ENCODE measurements around the gene LGALS3BP.
"Not testable (repeated sequence)": the region's sequence is repeated elsewhere in the genome, so short reads cannot be mapped to it uniquely, and the experiment has no call there.

Gene LGALS3BP, protein sequence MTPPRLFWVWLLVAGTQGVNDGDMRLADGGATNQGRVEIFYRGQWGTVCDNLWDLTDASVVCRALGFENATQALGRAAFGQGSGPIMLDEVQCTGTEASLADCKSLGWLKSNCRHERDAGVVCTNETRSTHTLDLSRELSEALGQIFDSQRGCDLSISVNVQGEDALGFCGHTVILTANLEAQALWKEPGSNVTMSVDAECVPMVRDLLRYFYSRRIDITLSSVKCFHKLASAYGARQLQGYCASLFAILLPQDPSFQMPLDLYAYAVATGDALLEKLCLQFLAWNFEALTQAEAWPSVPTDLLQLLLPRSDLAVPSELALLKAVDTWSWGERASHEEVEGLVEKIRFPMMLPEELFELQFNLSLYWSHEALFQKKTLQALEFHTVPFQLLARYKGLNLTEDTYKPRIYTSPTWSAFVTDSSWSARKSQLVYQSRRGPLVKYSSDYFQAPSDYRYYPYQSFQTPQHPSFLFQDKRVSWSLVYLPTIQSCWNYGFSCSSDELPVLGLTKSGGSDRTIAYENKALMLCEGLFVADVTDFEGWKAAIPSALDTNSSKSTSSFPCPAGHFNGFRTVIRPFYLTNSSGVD

DNA sequence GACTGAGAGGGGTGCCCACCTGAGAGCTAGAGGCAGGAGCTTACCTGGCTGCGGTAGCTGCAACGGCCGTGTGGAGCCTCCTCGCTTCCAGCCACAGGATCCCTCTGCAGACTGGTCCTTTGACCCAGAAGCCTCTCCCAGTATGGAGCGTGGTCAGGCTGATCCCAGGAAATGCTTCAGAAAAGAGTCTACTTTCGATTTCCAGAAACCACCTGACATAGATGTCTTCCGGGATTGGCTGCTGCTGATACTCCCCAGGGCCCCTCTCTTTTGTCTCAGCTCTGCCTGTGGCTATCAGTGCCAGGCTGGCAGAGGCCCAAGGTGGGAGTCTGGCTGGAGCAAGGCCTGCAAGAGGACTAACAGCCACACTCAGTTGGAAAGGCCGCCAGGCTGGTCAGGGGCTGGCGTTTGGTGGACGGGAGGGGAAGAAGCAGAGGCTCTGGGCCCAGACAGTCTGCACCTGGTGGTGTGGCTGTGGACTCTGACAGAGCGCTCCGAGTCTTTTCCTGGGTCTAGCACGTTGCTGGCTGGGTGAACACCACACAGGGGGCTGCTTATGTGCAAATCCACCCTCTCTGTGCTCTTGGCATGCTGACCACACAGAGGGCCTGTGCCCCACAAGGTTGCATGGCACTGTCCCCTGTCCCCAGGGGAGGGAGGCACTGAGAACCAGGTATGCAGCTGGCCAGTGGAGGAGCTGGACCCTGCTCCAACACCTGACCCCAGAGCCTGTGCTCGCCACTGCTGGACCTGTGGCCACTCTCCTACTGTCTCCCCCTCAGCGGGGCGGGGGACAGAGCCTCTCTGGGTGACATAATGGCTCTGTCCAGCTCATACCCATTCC lies at the start of gene LGALS3BP:
TSS of gene LGALS3BP (minus strand) at position 144 of the 844 bp plus-strand sequence. CDS start 2,732 bp downstream, outside the sequence.
- Mint-ChIP-seq H3K36me3 (peaks cover 13% of the 10 kb centered on the region), H3K4me1 (peaks cover 33% of the 10 kb centered on the region), H3K27me3 (peaks cover 7% of the 10 kb centered on the region), H3K9me3 (no peaks in the 10 kb centered on the region), H3K4me3 (peak within 1 kb of the TSS; percentile 80), H3K27ac (peak within 1 kb of the TSS; percentile 89)
- CTCF ChIA-PET: interaction anchor here (1.0 to 2.2 kb wide), 4 partner anchors 9 to 114 kb away, joined by 3 to 11 read pairs (median 4); no protein-coding TSS in a partner anchor
- DNase-seq: peak; percentile 72

DNA sequence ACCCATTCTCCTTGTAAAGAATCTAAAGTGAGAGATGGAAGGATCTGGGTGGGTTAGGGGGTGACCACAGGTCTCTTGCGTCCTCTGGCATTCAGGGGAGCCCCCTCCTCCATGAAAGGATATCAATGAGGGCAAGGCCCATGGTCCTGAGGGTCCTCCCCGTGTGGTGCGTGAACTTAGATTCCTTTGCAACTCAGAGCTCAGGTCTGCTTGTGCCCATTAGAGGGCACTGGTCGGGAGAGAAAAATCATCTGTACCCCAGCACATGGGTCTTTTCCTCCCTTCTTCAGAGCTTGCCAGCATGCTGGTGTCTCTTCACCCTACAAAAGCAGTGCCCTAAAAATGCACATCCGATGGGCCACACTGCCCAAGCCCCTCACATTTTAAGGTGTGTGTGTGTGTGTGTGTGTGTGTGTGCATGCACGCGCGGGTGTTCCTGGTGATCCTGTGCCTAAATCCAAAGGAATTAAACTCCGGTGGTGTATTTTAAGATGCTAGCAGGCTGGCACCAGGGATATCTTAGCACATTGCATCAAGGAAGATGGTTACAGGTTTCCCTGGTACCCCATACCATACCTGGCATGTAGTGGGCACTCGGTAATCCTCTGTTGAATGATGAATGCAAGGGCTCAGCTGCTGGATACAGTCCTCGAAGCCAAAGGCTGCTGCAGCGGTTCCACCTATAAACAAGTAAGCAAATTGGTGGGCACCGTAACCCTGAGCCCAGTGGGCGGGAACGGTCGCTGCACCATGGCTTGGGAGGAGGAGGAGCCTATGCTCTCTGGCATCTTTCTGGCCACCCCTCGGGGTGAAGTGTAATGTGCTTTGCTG lies 49.0 kb upstream of the LGALS3BP start:
- no peaks in the 10 kb centered on the region for H3K36me3 Mint-ChIP-seq
- no peak for DNase-seq
- H3K27ac Mint-ChIP-seq: no peak overlapping the region
- peaks cover 13% of the 10 kb centered on the region for H3K4me1 Mint-ChIP-seq
- peaks cover 81% of the 10 kb centered on the region for H3K27me3 Mint-ChIP-seq
- H3K9me3 Mint-ChIP-seq: no peaks in the 10 kb centered on the region
- CTCF ChIA-PET: interaction anchor here (0.9 kb wide), 1 partner anchor 17 kb away, joined by 3 read pairs; no protein-coding TSS in a partner anchor
- no peak overlapping the region for H3K4me3 Mint-ChIP-seq

DNA sequence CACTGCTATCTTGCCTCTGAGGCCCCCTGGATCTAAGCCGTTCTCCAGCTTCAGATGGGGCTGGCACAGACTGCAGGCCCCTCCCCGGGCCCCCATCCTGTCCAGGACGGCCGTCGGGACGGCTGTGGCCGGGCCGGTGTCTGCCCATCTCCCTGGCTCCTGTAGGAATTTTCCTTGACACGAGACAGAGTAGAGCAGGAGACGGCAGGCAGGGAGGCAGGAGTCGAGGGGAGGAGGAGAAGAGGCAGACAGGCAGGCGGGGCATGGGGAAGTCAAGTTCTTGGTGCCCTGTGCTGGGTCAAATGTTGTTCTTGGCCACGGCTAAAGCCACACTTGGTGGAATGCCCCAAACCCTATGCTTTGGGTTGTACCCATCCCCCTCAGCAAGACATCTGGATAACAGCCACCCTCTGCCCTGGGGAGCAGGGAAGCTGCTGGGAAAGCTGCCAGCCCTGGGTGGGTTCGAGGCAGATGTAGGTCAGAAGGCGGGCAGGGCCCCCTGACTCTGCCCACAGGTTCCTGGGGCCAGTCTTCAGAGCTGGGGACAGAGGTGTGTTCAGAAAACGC lies 48.3 kb upstream of the LGALS3BP start:
- Mint-ChIP-seq H3K4me1 (peaks cover 18% of the 10 kb centered on the region), H3K27me3 (peaks cover 88% of the 10 kb centered on the region), H3K9me3 (no peaks in the 10 kb centered on the region), H3K4me3 (no peak overlapping the region), H3K36me3 (no peaks in the 10 kb centered on the region), H3K27ac (no peak overlapping the region)
- CTCF ChIA-PET: interaction anchor here (0.9 kb wide), 1 partner anchor 18 kb away, joined by 3 read pairs; no protein-coding TSS in a partner anchor
- DNase-seq: no peak

DNA sequence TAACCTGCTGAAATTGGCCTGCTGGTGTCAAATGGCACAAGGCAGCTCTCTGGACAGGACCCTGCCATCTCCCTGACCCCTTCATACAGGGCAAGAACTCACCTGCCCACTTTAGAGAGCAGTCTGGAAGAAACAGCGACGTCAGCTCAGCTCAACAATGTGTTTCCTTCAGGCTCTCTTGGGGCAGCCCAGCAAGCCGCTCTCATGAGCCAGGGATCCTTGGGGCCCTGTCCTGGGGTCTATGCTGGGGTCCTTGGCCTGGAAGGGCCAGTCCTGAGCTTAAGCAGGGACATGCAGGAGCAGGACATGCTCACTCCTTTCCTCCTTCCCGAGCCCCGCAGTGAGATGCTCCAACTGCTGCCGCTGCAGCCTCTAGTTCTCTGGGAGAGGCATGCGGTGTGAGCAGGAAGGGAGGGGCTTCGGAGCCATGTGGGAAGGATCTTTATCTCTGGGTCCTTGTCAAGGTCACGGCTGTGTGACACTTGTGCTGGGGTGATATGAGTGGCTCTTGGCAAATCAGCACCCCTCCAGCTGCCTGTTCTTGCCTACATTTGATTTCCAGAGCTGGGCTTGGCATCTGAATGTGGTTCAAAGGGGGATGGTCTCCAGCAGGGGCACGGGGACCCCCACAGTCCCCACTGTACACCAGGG lies 47.7 kb upstream of the LGALS3BP start:
- peaks cover 18% of the 10 kb centered on the region for H3K4me1 Mint-ChIP-seq
- no peak overlapping the region for H3K27ac Mint-ChIP-seq
- no peaks in the 10 kb centered on the region for H3K9me3 Mint-ChIP-seq
- no peaks in the 10 kb centered on the region for H3K36me3 Mint-ChIP-seq
- DNase-seq: peak; percentile 20
- H3K27me3 Mint-ChIP-seq: peaks cover 94% of the 10 kb centered on the region
- no peak overlapping the region for H3K4me3 Mint-ChIP-seq
- CTCF ChIA-PET: interaction anchor here (1.5 kb wide), 1 partner anchor 18 kb away, joined by 6 read pairs; no protein-coding TSS in a partner anchor

DNA sequence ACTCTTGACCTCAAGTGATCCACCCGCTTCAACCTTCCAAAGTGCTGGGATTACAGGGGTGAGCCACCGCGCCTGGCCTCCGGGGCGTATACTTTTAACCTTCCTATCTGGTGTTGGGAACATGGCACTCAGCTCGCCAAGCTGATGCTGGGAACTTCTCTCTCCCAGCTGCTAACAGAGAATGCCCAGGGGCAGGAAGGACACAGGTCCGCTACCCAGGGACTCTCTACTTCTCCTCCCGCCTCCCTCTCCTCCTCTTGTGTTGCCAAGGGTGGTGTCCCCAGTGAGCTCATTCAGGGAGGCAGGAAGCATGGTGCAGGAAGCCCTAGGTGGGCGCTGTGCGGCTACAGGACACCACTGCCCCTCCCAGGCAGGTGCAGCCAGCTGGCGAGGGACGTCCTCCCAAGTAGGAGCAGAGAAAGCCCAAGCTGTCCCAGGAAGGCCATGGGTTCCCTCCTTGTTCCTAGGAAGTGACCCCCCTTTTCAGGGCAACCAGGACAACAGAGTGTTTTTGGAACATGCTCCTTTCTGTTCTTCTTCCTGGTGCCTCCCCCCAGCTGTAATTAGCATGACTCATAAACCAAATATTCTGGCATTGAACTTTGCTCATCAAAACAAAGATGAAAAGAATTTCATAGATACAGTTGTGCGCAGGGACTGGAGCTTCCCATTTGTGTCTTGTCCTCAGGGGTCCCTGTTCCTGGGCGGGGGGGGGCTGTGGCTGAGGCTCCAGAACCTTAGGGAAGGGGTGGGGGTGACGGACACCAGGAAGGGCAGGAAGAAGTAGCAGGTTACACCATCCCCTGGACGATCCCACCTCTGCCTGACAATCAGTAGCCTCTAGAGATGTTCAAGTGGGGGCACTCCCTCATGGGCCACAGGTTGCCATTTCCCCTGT lies 46.9 kb upstream of the LGALS3BP start:
- CTCF ChIA-PET: interaction anchor here (1.4 to 1.5 kb wide), 2 partner anchors 15 to 19 kb away, joined by 3 to 6 read pairs; no protein-coding TSS in a partner anchor
- no peaks in the 10 kb centered on the region for H3K36me3 Mint-ChIP-seq
- H3K4me3 Mint-ChIP-seq: no peak overlapping the region
- DNase-seq: peak; percentile 10
- peaks cover 18% of the 10 kb centered on the region for H3K4me1 Mint-ChIP-seq
- H3K27ac Mint-ChIP-seq: no peak overlapping the region
- no peaks in the 10 kb centered on the region for H3K9me3 Mint-ChIP-seq
- peaks cover 95% of the 10 kb centered on the region for H3K27me3 Mint-ChIP-seq

DNA sequence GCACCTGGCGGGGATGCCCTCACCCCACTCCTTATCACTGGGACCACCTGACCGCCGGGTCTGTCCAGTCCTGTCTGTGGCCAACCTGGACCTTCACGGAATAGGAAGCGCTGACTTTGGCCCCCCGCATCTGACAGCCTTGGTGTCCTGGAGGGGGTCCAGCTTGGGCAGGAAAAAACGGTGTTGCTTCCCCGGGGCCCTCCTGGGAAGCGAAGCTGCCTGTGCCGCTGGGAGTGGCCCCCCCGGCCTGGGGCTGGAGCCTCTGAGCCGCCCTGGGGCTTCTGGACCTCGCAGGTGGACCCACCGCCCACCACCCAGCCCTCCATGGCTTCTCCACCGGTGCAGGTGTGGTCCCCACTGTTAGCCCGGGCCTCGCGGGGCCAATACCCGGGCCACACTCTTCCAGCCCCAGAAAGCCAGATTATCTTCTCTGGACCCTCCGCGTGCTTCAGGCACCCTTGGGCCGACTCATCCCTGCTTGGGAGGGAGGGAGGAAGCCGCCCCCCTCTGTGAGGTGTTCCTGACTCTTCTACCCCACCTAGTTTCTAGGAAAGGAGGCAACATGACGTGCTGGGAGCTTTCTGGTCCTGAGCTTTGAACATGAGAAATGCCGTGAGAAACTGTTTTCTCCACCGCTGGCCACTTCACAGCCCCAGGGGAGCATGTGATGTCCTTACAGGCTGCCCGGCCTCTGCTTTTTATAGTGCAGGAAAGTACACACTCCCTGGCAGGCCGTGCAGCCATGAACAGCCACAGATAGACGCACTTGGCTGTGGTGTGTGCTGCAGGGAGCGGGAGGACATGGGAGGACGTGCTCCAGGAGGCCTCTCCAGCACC lies 45.4 kb upstream of the LGALS3BP start:
- Mint-ChIP-seq H3K9me3 (no peaks in the 10 kb centered on the region), H3K4me3 (peak overlapping the region; percentile 54), H3K36me3 (no peaks in the 10 kb centered on the region), H3K27me3 (peaks cover 98% of the 10 kb centered on the region), H3K4me1 (peaks cover 18% of the 10 kb centered on the region), H3K27ac (no peak overlapping the region)
- CTCF ChIA-PET: interaction anchor here (1.4 kb wide), 1 partner anchor 17 kb away, joined by 3 read pairs; no protein-coding TSS in a partner anchor
- DNase-seq: peak; percentile 19

DNA sequence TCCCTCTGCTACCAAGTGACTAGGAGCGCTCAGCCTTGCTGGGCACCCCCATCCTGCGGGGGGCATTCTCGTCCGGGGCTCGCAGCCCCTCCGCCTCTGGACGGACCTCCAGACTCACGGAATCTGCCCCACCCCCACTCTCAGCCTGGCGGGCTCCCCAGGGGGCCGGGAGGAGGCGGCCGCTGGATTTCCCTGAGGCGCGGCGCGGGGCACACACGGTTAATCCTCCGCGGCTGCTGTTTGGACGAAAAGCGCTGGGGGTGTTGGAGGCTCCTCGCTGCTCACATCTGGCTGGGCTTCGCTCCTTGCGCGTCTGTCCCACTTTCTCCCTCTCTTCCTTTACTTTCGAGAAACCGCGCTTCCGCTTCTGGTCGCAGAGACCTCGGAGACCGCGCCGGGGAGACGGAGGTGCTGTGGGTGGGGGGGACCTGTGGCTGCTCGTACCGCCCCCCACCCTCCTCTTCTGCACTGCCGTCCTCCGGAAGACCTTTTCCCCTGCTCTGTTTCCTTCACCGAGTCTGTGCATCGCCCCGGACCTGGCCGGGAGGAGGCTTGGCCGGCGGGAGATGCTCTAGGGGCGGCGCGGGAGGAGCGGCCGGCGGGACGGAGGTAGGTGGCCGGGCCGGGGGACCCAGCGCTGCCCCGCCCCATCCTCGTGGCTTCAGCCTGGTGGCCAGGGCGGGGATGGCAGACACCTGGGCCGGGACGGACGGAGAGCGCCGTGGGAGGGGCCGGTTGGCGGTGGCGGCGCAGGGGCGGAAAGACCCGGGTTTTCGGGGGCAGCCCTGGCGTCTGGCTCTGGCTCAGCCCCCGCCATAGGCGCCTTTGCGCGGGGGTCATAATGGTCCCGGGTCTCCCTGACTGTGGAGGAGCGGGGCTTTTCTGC lies 44.4 kb upstream of the LGALS3BP start, which contains the start of gene C1QTNF1:
TSS of gene C1QTNF1 (plus strand) at position 284 of the 886 bp plus-strand sequence. CDS start 19,800 bp downstream, outside the sequence.
- CTCF ChIA-PET: interaction anchor here (1.4 kb wide), 1 partner anchor 18 kb away, joined by 4 read pairs; no protein-coding TSS in a partner anchor
- Mint-ChIP-seq H3K27me3 (peaks cover 100% of the 10 kb centered on the region), H3K9me3 (no peaks in the 10 kb centered on the region), H3K36me3 (no peaks in the 10 kb centered on the region), H3K4me1 (peaks cover 18% of the 10 kb centered on the region), H3K27ac (no peak within 1 kb of the TSS), H3K4me3 (peak within 1 kb of the TSS; percentile 54)
- DNase-seq: peak; percentile 54

DNA sequence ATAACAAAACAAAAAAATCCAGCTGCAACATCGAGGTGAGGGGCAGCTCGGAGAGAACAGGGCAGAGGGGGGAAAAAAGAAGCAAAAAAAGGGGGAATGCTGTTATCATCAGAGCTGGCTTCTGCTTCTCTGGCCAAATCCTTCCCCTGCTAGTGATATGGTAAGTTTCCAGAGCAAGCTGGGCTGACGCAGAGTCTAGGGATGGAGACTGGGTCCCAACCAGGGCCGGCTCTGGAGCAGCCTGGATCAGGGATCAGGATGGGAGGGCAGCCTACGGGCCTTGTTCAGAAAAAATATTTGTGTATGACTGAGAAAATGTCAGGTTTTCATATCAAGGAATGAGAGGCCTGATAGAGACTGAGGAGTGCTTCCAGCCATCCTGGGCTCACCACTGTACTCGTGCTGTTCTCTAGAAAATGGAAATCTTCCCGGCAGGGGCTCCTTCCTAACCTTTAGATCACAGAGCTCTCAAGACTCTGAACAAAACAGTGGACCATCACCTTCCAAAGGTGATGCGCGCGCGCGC lies 43.5 kb upstream of the LGALS3BP start:
- Mint-ChIP-seq H3K27ac (no peak overlapping the region), H3K4me1 (peaks cover 18% of the 10 kb centered on the region), H3K36me3 (no peaks in the 10 kb centered on the region), H3K9me3 (no peaks in the 10 kb centered on the region), H3K4me3 (peak overlapping the region; percentile 50), H3K27me3 (peaks cover 91% of the 10 kb centered on the region)
- CTCF ChIA-PET: interaction anchor here (1.4 to 6.8 kb wide), 2 partner anchors 19 to 21 kb away, joined by 4 to 28 read pairs; no protein-coding TSS in a partner anchor
- DNase-seq: peak; percentile 16

DNA sequence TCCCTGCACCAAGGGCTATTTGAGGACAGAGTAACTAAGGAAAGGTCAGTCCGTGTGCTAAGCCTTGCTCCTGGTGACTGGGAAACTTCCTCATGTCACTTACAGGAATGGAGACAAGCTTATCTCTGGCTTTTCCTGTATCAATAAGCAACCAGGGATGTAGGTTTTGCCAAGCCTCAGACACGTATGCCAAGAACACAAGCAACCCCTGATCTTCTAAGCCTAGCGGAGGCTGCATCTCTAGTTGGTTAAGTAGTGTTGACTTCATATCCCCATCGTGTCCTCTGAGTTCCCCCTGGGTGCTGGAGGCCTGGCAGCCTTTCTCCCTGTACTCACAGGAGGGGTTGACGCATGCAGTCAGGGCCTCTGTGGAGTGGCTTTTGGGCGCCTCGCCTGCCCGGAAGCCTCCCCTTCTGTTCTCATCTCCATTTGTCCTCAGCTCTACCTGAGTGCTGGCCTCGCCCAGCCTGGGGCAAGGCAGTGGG lies 42.8 kb upstream of the LGALS3BP start:
- CTCF ChIA-PET: interaction anchor here (0.5 to 6.8 kb wide), 4 partner anchors 20 to 799 kb away, joined by 3 to 28 read pairs (median 4); no protein-coding TSS in a partner anchor

DNA sequence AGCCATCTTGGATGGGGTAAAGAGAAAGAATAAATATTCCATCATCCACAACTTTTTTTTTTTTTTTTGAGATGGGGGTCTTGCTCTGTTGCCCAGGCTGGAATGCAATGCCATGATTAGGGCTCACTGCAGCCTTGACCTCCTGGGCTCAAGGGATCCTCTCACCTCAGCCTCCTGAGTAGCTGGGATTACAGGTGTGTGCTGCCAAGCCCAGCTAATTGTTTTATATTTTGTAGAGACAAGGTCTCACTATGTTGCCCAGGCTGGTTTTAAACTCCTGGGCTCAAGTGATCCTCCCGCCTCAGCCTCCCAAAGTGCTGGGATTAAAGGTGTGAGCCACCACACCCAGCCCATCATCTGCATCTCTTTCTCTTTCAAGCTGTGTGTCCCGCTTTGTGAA lies 42.2 kb upstream of the LGALS3BP start:
- CTCF ChIA-PET: interaction anchor here (1.4 to 6.8 kb wide), 2 partner anchors 21 to 23 kb away, joined by 4 to 28 read pairs; no protein-coding TSS in a partner anchor
- Mint-ChIP-seq H3K4me1 (peaks cover 18% of the 10 kb centered on the region), H3K27me3 (peaks cover 82% of the 10 kb centered on the region)
- not testable (repeated sequence) for H3K4me3 Mint-ChIP-seq, H3K9me3 Mint-ChIP-seq, H3K36me3 Mint-ChIP-seq, DNase-seq, H3K27ac Mint-ChIP-seq

More for the DNA sequence above, 42.8 kb upstream of the LGALS3BP start:
- peaks cover 18% of the 10 kb centered on the region for H3K4me1 Mint-ChIP-seq
- DNase-seq: peak; percentile 19
- H3K27me3 Mint-ChIP-seq: peaks cover 87% of the 10 kb centered on the region
- no peak overlapping the region for H3K4me3 Mint-ChIP-seq
- H3K36me3 Mint-ChIP-seq: no peaks in the 10 kb centered on the region
- H3K9me3 Mint-ChIP-seq: no peaks in the 10 kb centered on the region
- no peak overlapping the region for H3K27ac Mint-ChIP-seq

Measured in activated naive CD4-positive, alpha-beta T cell treated with anti-CD3 and anti-CD28 coated beads, Interleukin-2, amount 10 ng/mL, durations not matched to agents 7 days and 5 days (primary cell).